NCI-H2227 treated with DMSO at 0.1 percent for 48 hours (cell line): ENCODE results near the gene KREMEN2.
"Not testable (repeated sequence)": the region's sequence is repeated elsewhere in the genome, so short reads cannot be mapped to it uniquely, and the experiment has no call there.

ENCODE experiments used
- DNase-seq: peaks from one replicate; lab custom pipeline; 2025; lab: John Stamatoyannopoulos, UW

Gene KREMEN2

GRCh38 chr16:2942045-2942444, 22.0 kb upstream of the KREMEN2 start:
- no peak for DNase-seq

DNA sequence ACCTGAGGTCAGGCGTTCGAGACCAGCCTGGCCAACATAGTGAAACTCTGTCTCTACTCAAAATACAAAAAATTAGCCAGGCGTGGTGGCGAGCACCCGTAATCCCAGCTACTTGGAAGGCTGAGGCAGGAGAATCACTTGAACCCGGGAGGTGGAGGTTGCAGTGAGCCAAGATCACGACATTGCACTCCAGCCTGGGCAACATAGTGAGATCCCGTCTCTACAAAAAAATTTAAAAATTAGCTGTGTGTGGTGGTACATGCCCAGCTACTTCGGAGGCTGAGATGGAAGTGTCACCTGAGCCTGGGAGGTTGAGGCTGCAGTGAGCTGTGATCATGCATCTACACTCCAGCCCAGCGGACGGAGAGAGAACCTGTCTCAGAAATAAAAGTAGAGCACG, 20.4 kb upstream of the KREMEN2 start:
- not testable (repeated sequence) for DNase-seq

GRCh38 chr16:2946649-2947048, 17.4 kb upstream of the KREMEN2 start:
- no peak for DNase-seq

DNA sequence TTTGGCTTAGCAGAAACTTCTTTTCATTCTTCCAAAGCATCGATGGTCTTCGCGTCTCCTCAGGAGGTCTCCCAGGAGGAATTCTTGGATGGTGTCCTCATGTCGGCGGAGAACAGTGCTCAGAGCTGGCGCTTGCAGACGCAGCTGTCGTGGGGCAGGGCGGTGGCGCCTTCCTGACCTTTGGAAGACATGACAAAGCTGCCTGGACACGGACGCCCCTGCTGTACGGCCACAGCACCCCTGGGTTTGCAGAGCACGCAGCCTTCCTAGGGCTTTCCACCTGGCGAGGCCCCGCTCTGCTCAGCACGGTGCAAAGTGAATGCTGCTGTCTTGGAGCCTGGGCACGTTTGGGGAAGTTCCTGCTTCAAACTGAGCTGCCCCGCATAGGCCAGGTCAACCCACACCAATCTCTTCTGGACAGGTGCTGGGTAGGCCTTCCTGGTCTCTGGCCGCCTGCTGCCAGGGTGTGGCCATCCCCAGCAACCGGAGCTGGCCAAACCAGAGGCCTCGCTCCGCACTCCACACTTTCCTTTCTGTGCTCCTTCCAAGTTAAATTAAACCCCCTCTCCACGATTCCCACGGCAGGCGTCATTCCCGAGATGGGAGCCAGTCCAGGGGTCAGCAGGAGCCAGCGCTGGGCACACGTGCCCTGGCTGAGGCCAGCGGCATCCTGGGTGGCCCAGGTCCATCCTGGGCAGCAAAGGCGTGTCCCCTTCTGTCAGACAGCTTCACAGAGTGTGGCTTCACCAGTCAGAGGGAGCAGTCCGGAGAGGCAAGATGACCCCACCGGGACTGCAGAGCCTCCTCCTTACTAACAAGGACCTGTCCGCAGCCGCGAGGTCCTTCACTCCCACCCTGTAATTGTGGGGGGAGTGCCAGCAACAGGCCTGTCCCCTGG, 15.0 kb upstream of the KREMEN2 start:
- DNase-seq, result no peak

- no peak for DNase-seq
These were observed 14.2 kb upstream of the KREMEN2 start for GRCh38 chr16:2949705-2950352.

- DNase-seq, result no peak
These were observed 13.7 kb upstream of the KREMEN2 start for GRCh38 chr16:2950353-2950724.

DNA sequence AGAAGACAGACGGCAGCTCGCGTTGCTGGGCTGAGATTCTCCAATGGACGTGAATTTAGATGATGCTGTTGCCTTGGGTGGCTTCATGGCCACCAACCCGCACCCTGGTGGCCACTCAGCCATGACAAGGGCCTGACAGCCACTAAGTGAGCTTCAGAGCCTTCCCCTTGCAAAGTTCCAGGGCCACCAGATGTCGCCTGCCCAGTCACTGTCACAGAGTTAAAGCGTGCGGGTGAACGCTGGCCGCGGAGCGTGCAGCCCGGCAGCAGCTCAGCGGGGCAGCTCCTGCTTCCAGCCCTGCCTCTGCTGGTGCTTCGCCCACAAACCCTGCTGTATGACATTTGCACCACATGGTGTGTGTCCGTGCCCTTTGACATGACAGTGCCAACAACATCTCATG, 13.3 kb upstream of the KREMEN2 start:
- DNase-seq, result no peak

DNA sequence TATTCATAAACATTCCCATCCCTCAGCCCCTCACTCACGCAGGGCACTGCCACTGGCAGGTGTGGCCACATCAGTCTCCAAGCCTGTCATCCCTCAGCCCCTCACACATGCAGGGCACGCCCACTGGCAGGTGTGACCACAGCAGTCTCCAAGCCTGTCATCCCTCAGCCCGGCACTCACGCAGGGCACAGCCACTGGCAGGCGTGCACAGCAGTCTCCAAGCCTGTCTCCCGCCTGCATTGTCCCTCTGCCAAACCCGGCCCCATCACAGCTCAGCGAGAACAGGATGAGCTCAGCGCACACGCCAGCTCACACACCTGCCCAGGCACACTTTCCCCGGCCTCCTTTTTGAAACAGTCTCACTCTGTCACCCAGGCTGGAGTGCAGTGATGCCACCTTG, 11.4 kb upstream of the KREMEN2 start:
- DNase-seq, result peak; percentile 8

DNA sequence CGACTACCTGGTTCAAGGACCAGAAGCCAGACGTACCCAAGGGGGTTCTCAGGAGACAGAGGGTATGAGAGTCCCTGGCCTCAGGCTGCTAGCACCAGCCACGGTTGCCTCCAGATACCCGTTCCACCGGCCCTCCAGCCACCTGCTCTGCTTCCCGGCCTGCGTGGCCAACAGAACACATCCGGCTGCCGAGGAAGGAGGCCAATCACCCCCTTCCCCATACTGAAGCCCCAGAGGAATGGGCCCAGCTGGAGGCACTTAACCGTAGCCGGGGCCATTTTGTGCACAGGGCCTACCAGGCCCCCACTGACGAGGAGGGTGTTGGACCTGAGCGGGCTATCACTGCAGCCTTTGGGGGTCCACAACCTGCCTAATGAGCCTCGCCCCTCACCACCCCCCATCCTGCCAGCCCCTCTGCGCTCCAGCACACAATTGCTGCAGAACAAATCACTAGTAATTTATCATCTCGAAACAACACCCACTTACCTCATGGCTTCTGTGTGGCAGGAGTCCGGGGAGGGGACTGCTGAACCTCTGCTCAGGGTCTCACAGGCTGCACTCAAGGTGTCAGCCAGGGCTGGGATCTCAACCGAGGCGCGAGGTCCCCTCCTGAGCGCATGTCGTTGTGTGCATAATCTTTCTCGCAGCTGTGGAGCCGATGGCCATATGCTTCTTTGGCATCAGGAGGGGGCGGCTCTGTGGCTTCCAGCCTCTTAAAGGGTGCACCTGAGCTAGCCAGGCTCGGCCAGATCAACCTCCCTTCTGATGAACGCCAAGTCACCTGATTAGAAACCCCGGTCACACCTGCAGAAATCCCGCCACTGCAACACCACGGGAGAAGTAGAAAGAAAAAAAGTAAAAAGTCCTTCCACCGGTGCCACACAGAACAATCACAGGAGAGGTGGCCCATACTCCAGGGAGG, 10.1 kb upstream of the KREMEN2 start:
- no peak for DNase-seq

GRCh38 chr16:2954656-2955381, 9.3 kb upstream of the KREMEN2 start:
- no peak for DNase-seq

DNA sequence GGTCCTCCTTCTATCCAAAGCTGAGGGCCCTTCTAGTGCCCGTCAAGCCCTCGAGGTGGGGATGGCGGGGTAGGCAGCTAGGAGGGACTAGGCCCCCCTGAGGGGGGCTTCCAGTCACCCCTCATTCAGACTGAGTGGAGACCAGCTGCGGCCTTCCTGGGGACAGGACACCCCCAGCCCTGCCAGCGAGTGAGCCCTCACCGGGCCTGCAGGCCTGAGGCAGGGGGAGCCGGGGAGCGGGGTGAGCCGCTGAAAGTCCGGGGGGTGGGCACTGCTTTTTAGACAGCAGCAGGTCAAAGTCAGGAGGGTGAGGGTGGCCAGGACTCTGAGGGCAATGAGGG, 8.7 kb upstream of the KREMEN2 start:
- DNase-seq, result no peak

DNA sequence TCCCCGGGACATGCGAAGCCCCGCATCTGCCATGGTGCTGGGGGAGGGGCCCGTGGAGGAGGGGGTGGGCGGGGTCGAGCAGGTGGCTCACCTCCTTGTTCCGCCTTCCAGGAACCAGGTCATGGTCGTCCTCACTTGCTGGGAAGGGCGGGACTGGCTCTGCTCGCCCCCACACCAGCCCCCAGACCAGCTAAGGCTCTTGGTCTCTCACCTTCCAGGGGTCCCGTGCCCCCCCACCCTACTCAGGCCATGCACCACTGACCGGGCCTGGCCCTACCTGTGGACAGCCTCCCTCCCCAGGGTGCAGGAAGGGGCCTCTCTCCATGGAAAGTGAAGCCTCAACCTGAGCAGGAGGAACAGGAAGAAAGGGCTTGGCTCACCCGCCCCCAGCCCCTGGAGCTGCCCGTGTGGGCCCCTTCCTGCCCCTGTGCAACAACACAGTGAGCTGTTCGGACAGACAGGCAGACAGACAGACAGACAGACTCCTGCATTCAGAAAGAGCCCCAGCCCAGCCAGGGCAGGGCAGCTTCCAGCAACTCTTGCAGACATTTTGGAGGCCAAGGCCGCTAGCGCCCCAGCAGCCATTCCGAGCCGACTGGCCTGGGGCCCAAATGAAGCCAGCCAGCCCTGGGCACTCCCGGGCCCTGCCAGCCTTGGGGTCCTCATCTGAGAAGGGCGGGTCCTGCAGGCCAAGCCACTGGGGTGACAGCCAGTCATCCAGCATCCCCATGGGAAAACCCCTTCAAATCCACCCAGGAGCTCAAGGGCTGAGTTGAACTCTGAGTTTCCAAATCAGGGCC, 8.1 kb upstream of the KREMEN2 start:
- DNase-seq, result no peak

GRCh38 chr16:2956579-2956956, 7.5 kb upstream of the KREMEN2 start:
- DNase-seq, result no peak

DNA sequence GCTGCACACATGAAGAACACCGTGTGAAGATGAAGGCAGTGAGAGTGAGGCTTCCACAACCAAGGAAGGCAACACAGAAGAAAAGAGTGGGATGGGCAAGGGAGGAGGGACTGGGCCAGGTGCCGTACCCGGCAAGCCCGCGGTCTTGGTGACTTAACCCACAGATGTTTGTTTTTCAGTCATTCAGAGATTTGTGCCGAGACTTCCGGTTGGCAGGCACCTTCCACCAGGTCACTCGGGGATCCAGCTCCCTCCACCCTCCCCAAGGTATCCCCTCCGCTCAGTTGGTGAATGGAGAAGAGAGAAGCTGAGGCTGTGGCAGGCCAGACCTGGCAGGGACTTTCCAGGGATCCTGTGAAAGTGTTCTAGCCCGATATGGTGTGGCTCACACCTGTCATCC, 4.9 kb upstream of the KREMEN2 start:
- no peak for DNase-seq

DNA sequence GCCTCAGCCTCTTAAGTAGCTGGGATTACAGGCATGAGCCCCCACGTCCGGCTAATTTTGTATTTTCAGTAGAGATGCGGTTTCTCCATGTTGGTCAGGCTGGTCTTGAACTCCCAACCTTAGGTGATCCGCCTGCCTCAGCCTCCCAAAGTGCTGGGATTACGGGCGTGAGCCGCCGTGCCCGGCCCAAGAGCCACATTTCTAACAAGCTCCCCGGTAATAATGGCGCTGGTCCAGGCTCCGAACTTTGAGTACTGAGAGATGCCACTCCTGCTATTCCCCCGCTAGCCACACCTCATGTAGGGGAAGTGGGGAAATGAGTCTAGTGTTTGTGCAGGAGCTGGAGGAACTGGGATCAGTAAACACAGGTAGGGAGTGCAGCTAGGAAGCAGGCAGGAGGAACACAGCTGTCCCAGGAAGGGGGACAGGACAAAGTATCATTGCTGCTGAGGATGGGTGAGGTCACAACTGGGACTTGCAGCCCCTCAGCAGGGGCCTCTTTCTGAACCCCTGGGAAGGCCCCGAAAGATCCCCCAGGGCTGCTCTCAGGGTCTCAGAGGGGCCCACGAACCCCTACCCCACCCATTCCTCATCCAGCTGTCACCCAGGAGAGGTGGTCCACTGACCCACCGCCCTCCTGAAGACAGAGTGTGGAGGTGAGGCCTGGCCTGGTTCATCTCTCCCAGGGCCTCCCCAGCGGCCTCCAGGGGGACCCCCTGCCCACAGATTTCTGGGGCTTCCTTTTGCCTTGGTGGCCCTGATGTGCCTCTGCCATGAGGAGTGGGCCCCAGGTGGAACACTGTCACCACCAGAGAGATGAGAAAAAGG, 3.7 kb upstream of the KREMEN2 start:
- no peak for DNase-seq

DNA sequence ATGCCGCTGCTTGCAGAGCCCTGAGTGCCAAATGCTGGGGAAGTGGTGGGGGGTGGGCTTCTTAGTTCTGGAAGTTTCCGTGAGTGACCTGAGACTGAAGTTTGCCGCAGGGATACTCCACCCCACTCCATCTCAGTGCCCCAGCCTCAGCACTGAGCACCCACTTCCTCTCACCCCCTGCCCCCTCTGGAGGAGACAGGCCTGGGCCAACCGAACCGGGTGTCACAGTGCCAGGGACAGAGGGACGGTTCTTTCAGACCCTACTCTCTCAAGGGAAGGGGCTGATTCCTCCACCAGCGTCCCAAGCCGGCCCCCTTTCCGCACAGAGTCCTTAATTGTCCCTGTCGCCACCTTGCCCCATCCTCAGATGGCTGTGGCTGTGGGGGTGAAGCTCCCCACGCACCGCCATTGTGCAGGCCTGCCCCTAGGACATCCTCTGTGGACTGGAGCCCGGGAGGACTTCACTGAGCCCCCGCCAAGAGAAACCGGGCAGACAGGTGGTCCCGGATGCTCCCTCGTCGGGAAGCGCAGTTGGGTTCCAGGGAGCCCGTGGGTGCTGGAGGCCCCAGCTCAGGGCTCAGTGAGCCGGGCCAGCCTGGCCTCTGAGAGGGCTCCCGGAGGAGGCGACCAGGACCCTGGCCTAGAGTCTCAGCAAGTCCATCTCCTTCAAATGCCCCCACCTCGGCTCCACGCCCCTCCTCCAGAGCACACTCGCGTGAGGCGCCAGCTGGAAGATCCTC, 1.6 kb upstream of the KREMEN2 start:
- DNase-seq, result no peak

DNA sequence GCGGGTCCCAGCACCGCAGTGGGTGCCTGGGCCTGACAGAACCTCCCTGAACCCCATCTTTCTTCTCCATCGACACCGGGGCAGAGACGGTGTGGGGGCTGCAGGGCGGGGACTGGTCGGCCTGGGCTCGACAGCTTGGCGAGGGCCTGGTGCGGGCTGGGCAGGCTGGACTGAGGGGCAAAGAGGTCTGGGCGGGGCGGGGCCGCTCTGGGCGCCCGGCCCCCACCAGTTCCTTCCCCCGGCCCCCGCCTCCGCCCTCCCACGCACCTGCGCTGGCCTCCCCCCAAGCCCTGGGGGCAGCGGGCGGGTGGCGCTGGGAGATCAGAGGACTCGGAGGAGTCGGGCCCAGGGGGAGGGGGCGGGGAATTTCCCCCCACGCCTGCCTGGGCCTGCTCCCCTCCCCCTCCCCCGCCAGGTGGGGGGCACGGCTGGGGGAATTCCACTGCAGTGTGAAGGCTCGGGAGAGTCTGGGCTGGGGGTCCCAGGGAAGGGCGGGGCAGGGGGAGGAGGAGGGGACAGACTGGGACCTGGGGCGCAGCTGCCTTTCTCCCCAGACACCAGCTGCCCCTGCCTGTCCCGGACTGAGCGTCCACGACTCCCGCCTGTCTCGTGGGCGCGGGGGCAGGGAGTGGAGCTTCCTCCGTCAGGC, 877 bp upstream of the KREMEN2 start:
- peak; percentile 18 for DNase-seq

GRCh38 chr16:2964475-2965336, 631 bp downstream of the KREMEN2 start:
- DNase-seq, result peak; percentile 85
